ENCODE results near the gene PRKG1. TPM values are rescaled to one million over a fixed set of nuclear protein-coding genes. Genes with fewer than 3 reads are reported as not detected.

PRKG1 gene
- total and polyA plus RNA-seq, 2 of the 8 experiments (the other 6 are each of a cell fraction or from before 2014, with no cell fraction given) = 4.2 to 15.2 TPM

DNA sequence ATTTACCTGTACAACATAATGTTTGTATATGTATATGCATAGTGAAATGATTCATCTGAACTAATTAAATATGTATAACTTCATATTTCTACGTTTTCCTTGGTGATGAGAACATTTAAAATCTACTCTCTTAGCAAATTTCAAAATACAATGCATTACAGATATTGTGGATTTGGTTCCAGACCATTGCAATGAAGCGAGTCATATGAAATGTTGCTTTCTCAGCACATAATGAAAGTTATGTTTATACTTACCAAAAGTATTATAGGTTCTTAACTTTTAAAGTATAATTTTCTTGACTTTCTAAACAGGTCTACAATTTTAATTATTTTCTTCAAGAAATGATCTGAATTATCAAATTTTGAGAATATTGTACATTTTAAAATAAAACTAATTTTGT lies 435.9 kb downstream of the PRKG1 start (continued):
- no peak for TF ChIP-seq JUND (IDR thresholded peaks at IDR 0.05; ENCODE audit: low read length)
- TF ChIP-seq BCL11A (IDR thresholded peaks at IDR 0.05; ENCODE audit: low read depth in 2 of 2, low read length in 2 of 2) = no peak

Data from H1 (cell line).